Endodermal cell (in vitro differentiated cells): ENCODE measurements around the gene RHOT2. TPM values are rescaled to one million over a fixed set of nuclear protein-coding genes. Genes with fewer than 3 reads are reported as not detected.

Experiments used
- DNase-seq: peaks from one replicate; pipeline ENCODE4 v3.0.0-alpha.2; 2017
- H3K27ac ChIP-seq: 2 replicates; pipeline ENCODE4 v1.5.1; 2013; ENCODE audit warnings: mild to moderate bottlenecking, low read depth, low read length, moderate library complexity
- H3K27me3 ChIP-seq: 2 replicates; pipeline ENCODE4 v1.6.1; 2013; ENCODE audit warnings: mild to moderate bottlenecking, low read length, moderate library complexity; ENCODE audit not compliant: insufficient read depth, control insufficient read depth, poor library complexity, severe bottlenecking
- H3K36me3 ChIP-seq: 2 replicates; pipeline ENCODE4 v1.7.0; 2013; ENCODE audit warnings: mild to moderate bottlenecking, low read length, moderate library complexity; ENCODE audit not compliant: control insufficient read depth, insufficient read depth
- H3K4me1 ChIP-seq: one replicate; pipeline ENCODE4 v1.7.0; 2013; ENCODE audit warnings: low read length; ENCODE audit not compliant: control insufficient read depth, insufficient read depth
- H3K4me3 ChIP-seq: 2 replicates; pipeline ENCODE4 v1.5.1; 2013; ENCODE audit warnings: mild to moderate bottlenecking, low read length, moderate library complexity
- H3K9ac ChIP-seq: 2 replicates; pipeline ENCODE4 v1.6.1; 2013; ENCODE audit warnings: mild to moderate bottlenecking, low read length, moderate library complexity; ENCODE audit not compliant: poor library complexity, severe bottlenecking; ENCODE audit errors: extremely low read depth
- H3K9me3 ChIP-seq: 2 replicates; pipeline ENCODE4 v1.6.1; 2013; ENCODE audit warnings: mild to moderate bottlenecking, low read length, moderate library complexity; ENCODE audit not compliant: control insufficient read depth
- H3K27ac Mint-ChIP-seq: 2 replicates; pipeline ENCODE4 v1.8.0; 2020; ENCODE audit warnings: mixed read lengths
- H3K27me3 Mint-ChIP-seq: 2 replicates; pipeline ENCODE4 v1.8.0; 2021; ENCODE audit warnings: mild to moderate bottlenecking, mixed read lengths; ENCODE audit not compliant: insufficient read depth
- H3K36me3 Mint-ChIP-seq: 2 replicates; pipeline ENCODE4 v1.8.0; 2020; ENCODE audit warnings: low read depth, mixed read lengths
- H3K4me1 Mint-ChIP-seq: 2 replicates; pipeline ENCODE4 v1.8.0; 2020; ENCODE audit warnings: mixed read lengths
- H3K4me3 Mint-ChIP-seq: 2 replicates; pipeline ENCODE4 v1.8.0; 2020; ENCODE audit warnings: mild to moderate bottlenecking, moderate library complexity, mixed read lengths
- H3K9me3 Mint-ChIP-seq: 2 replicates; pipeline ENCODE4 v1.8.0; 2020; ENCODE audit warnings: mild to moderate bottlenecking, mixed read lengths
- WGBS, 2 experiments: methylation state at CpG; one replicate each; pipeline versions ENCODE4 v1.1.5 to v1.1.7; 2013; ENCODE audit warnings: missing lambda C conversion rate in 2 of 2, mixed read lengths in 1 of 2; ENCODE audit not compliant: insufficient coverage in 1 of 2, insufficient read length in 1 of 2; 5-methylcytosine and 5-hydroxymethylcytosine counted together
- long read RNA-seq, 4 experiments: library from polyadenylated mRNA in 2 of 4; library from RNA in 1 of 4; library from capped mRNA in 1 of 4; stranded (forward) in 3 of 4; unstranded in 1 of 4; transcript quantifications; one replicate each; pipeline ENCODE4 v2.0.0, GENCODE V29; 2020 to 2021; ENCODE audit warnings: inconsistent platforms in 1 of 4
- polyA plus RNA-seq, 2 experiments: library from polyadenylated mRNA; stranded (reverse); fragments of 50-300 nt; gene quantifications; one replicate each; pipeline ENCODE4 v1.2.3, GENCODE V29; 2013
- total RNA-seq, 2 donors: library from RNA; stranded (reverse); fragmentation: NEBNext Ultra II Directional in 1 of 2; extraction: Animal tissue kit (Norgen Biotek cat#: 25700) in 1 of 2; gene quantifications; 2 replicates in 1 of 2; 3 replicates in 1 of 2; pipeline ENCODE4 v1.2.1, GENCODE V29; 2021
- TF ChIP-seq, protein P1 (sequence below): fragments of 200-600 bp; sonication (generic); conservative IDR thresholded peaks from 2 replicates; pipeline ENCODE4 v1.5.0; 2021; ENCODE audit warnings: antibody characterized with exemption, mild to moderate bottlenecking

The RHOT2 gene
- 100 to 1,000 TPM; 180 to 193 TPM for total RNA-seq
- 121 TPM for polyA plus RNA-seq (2013, experiment 1 of 2)
- polyA plus RNA-seq (2013, experiment 2 of 2), result 103 TPM
- long read RNA-seq, experiment 1, transcript RHOT2-201 (19 exons, 2,539 nt), result major isoform, 10 of 42 reads
- long read RNA-seq, experiment 1, partial matches to known transcripts, result 15 of 42 reads
- long read RNA-seq, experiment 1, other reads (novel, unspliced or antisense), result 13 of 42 reads
- long read RNA-seq, experiment 2, transcript RHOT2-201 (19 exons, 2,539 nt), result major isoform, 92 of 325 reads
- long read RNA-seq, experiment 2, partial matches to known transcripts, result 22 of 325 reads
- long read RNA-seq, experiment 2, other reads (novel, unspliced or antisense), result 210 of 325 reads
- long read RNA-seq, experiment 3, transcript RHOT2-201 (19 exons, 2,539 nt), result major isoform, 365 of 928 reads
- long read RNA-seq, experiment 3, partial matches to known transcripts, result 33 of 928 reads
- long read RNA-seq, experiment 3, other reads (novel, unspliced or antisense), result 528 of 928 reads
- long read RNA-seq, experiment 4, transcript RHOT2-201 (19 exons, 2,539 nt), result major isoform, 26 of 70 reads
- long read RNA-seq, experiment 4, partial matches to known transcripts, result 7 of 70 reads
- long read RNA-seq, experiment 4, other reads (novel, unspliced or antisense), result 37 of 70 reads

DNA sequence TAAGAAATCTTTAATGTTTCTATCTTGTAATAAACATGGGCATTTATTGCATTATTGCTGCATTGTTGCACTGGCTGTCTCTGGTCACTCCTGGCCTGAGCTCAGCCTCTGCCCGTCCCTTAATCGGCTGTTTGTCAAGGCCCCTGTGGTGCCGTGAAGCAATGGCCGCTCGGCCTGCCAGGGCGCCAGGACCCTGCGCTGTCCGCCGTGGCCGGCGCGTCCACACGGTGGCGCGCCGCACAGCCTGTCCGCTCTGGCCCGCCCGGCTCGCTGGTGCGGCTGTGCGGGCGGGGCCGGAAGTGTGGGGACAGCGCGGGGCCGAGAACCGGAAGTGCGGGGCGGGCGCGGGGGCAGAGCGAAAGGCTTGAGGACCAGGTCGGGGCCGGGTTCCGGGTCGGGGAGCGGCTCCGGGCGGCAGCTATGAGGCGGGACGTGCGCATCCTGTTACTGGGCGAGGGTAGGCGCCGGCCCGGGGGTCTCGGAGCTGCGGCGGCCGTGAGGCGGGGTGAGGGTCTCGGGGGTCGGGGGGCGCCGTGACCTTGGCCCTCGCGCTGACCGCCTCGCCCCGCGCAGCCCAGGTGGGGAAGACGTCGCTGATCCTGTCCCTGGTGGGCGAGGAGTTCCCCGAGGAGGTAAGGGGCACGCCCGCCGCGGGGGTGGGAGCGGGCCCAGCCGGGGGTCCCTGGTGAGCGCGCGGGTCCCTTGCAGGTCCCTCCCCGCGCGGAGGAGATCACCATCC is at the start of gene RHOT2:
RHOT2 (plus strand) TSS at position 353 of the 739 bp plus-strand sequence; CDS start at position 421, 68 bp downstream.
- peaks cover 20% of the 10 kb centered on the region for H3K36me3 Mint-ChIP-seq
- 1 to 2% methylated on average over 29 to 78 of the region's 78 CpGs for WGBS, 2 experiments
- H3K27ac ChIP-seq, result peak within 1 kb of the TSS; percentile 7

DNA sequence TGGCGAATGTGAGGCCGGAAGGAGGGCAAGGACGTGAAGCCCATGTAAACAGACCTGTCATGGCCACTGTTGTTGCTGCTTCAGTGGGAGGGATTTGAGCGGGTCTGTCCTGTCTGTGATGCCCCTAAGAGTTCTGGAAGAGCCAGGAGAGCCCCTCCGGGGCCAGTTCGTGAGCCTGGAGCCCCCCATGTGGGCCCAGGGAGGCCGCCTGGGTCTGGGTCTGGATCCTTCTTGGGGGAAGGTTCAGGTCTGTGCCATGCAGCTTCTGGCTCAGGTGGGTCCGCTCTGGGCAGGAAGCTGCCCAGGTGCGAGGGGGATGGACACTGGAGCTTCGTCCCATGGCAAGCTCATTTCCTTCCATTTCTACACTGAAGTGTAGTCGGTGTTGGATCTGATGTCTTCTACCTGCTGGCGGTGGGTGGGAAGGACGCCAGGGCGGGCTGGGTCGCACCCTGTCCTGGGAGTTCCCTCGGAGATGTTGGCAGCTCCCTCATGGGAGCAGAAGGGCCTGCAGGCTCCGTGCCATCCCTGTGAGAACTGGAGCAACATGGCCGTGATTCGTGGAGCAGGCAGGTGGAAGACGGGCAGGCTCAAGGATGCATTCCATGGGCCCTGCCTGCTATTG is 48.3 kb upstream of the RHOT2 start:
- DNase-seq, result no peak
- Histone ChIP-seq H3K4me1 (no peaks in the 10 kb centered on the region), H3K9ac (no peak overlapping the region), H3K4me3 (no peak overlapping the region), H3K36me3 (no peaks in the 10 kb centered on the region), H3K27me3 (no peaks in the 10 kb centered on the region), H3K27ac (no peak overlapping the region), H3K9me3 (no peaks in the 10 kb centered on the region)
- H3K27me3 Mint-ChIP-seq, result peaks cover 2% of the 10 kb centered on the region
- H3K9me3 Mint-ChIP-seq, result no peaks in the 10 kb centered on the region
- peaks cover 7% of the 10 kb centered on the region for H3K36me3 Mint-ChIP-seq
- H3K27ac Mint-ChIP-seq, result no peak overlapping the region
- peaks cover 10% of the 10 kb centered on the region for H3K4me1 Mint-ChIP-seq
- TF ChIP-seq, protein P1, sequence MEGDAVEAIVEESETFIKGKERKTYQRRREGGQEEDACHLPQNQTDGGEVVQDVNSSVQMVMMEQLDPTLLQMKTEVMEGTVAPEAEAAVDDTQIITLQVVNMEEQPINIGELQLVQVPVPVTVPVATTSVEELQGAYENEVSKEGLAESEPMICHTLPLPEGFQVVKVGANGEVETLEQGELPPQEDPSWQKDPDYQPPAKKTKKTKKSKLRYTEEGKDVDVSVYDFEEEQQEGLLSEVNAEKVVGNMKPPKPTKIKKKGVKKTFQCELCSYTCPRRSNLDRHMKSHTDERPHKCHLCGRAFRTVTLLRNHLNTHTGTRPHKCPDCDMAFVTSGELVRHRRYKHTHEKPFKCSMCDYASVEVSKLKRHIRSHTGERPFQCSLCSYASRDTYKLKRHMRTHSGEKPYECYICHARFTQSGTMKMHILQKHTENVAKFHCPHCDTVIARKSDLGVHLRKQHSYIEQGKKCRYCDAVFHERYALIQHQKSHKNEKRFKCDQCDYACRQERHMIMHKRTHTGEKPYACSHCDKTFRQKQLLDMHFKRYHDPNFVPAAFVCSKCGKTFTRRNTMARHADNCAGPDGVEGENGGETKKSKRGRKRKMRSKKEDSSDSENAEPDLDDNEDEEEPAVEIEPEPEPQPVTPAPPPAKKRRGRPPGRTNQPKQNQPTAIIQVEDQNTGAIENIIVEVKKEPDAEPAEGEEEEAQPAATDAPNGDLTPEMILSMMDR, result no peak
- H3K4me3 Mint-ChIP-seq, result no peak overlapping the region
- WGBS, 2 experiments, result 94 to 95% methylated on average over 17 to 20 of the region's 20 CpGs

More for the DNA sequence above, at the start of gene RHOT2:
- TF ChIP-seq, protein P1, result peak; percentile 91
- Histone ChIP-seq H3K4me1 (peaks cover 4% of the 10 kb centered on the region), H3K27me3 (no peaks in the 10 kb centered on the region), H3K9ac (peak within 1 kb of the TSS; percentile 76), H3K9me3 (no peaks in the 10 kb centered on the region), H3K4me3 (peak within 1 kb of the TSS; percentile 88), H3K36me3 (peaks cover 31% of the 10 kb centered on the region)
- peaks cover 3% of the 10 kb centered on the region for H3K4me1 Mint-ChIP-seq
- H3K4me3 Mint-ChIP-seq, result peak within 1 kb of the TSS; percentile 70
- H3K27me3 Mint-ChIP-seq, result no peaks in the 10 kb centered on the region
- H3K9me3 Mint-ChIP-seq, result no peaks in the 10 kb centered on the region
- peak within 1 kb of the TSS; percentile 74 for H3K27ac Mint-ChIP-seq
- peak; percentile 96 for DNase-seq
